SJSA1 (cell line): Measurements from ENCODE around the gene THEMIS. TPM values are rescaled to one million over a fixed set of nuclear protein-coding genes. Genes with fewer than 3 reads are reported as not detected.
A peak's percentile ranks its signal among the peaks of the same experiment; 100 is the strongest.

Experiments used
- DNase-seq, 2 experiments: peaks; one replicate each; pipeline ENCODE4 v3.0.0-alpha.2; 2015 to 2020; ENCODE audit warnings: low spot score in 2 of 2, low read depth in 1 of 2
- H3K27ac ChIP-seq: fragments of 250-450 bp; sonication (Bioruptor Pico); 2 replicates; pipeline ENCODE4 v1.5.1; 2020; ENCODE audit warnings: mild to moderate bottlenecking, moderate library complexity
- H3K27me3 ChIP-seq: fragments of 250-450 bp; sonication (Bioruptor Pico); replicated peaks from 2 replicates; pipeline ENCODE4 v1.5.1; 2020; ENCODE audit warnings: mild to moderate bottlenecking, moderate library complexity
- H3K36me3 ChIP-seq: fragments of 250-450 bp; sonication (Bioruptor Pico); 2 replicates; pipeline ENCODE4 v1.5.1; 2020; ENCODE audit warnings: mild to moderate bottlenecking
- H3K4me1 ChIP-seq: fragments of 250-450 bp; sonication (Bioruptor Pico); replicated peaks from 2 replicates; pipeline ENCODE4 v1.6.1; 2021; ENCODE audit warnings: mild to moderate bottlenecking
- H3K4me3 ChIP-seq: fragments of 250-450 bp; sonication (Bioruptor Pico); 2 replicates; pipeline ENCODE4 v1.5.1; 2020; ENCODE audit warnings: mild to moderate bottlenecking
- H3K9me3 ChIP-seq: fragments of 250-450 bp; sonication (Bioruptor Pico); replicated peaks from 2 replicates; pipeline ENCODE4 v1.5.1; 2020; ENCODE audit warnings: mild to moderate bottlenecking
- total RNA-seq: library from RNA; depleted of rRNA; stranded (reverse); fragments of >200 nt; shearing (Covaris generic); gene quantifications from 2 replicates; pipeline ENCODE4 v1.2.3, GENCODE V29; 2014

THEMIS gene
- total RNA-seq, 1 experiment from 2014 or later, result not detected

- Histone ChIP-seq H3K27me3 (peaks cover 4% of the 10 kb centered on the region; the same call in 1 of the 2 replicates), H3K9me3 (no peaks in the 10 kb centered on the region), H3K27ac (no peak overlapping the region), H3K4me3 (no peak overlapping the region), H3K4me1 (no peaks in the 10 kb centered on the region), H3K36me3 (no peaks in the 10 kb centered on the region)
- DNase-seq, result no peak
These were observed 162.4 kb downstream of the THEMIS start for GRCh38 chr6:127738423-127738822.

- H3K27ac ChIP-seq, result no peak overlapping the region
- no peaks in the 10 kb centered on the region for H3K36me3 ChIP-seq
- H3K4me1 ChIP-seq, result no peaks in the 10 kb centered on the region
- DNase-seq, result no peak
- H3K4me3 ChIP-seq, result no peak overlapping the region
- peaks cover 4% of the 10 kb centered on the region; the same call in 1 of the 2 replicates for H3K27me3 ChIP-seq
- no peaks in the 10 kb centered on the region for H3K9me3 ChIP-seq
These were observed 163.1 kb downstream of the THEMIS start for GRCh38 chr6:127737768-127738167.

GRCh38 chr6:127737009-127737486 is 163.8 kb downstream of the THEMIS start:
- Histone ChIP-seq H3K4me3 (no peak overlapping the region), H3K4me1 (no peaks in the 10 kb centered on the region), H3K9me3 (no peaks in the 10 kb centered on the region), H3K27me3 (peaks cover 4% of the 10 kb centered on the region; the same call in 1 of the 2 replicates), H3K27ac (no peak overlapping the region), H3K36me3 (no peaks in the 10 kb centered on the region)
- peak in 1 of 2 experiments; percentile 46 for DNase-seq

GRCh38 chr6:127732927-127733326 is 167.9 kb downstream of the THEMIS start:
- H3K36me3 ChIP-seq, result no peaks in the 10 kb centered on the region
- no peaks in the 10 kb centered on the region for H3K4me1 ChIP-seq
- no peak overlapping the region for H3K4me3 ChIP-seq
- H3K27me3 ChIP-seq, result no peaks in the 10 kb centered on the region
- no peaks in the 10 kb centered on the region for H3K9me3 ChIP-seq
- DNase-seq, result no peak
- no peak overlapping the region for H3K27ac ChIP-seq

- DNase-seq, result no peak
- Histone ChIP-seq H3K27ac (no peak overlapping the region), H3K4me3 (no peak overlapping the region), H3K4me1 (no peaks in the 10 kb centered on the region), H3K36me3 (no peaks in the 10 kb centered on the region), H3K9me3 (no peaks in the 10 kb centered on the region), H3K27me3 (0 out of 2 replicates have a peak, but pooled peaks cover 3% of the 10 kb centered on the region)
These were observed 173.5 kb downstream of the THEMIS start for GRCh38 chr6:127727260-127727953.

- no peak overlapping the region for H3K27ac ChIP-seq
- H3K27me3 ChIP-seq, result 0 out of 2 replicates have a peak, but pooled peaks cover 3% of the 10 kb centered on the region
- no peak overlapping the region for H3K4me3 ChIP-seq
- no peaks in the 10 kb centered on the region for H3K4me1 ChIP-seq
- no peaks in the 10 kb centered on the region for H3K36me3 ChIP-seq
- no peak for DNase-seq
- no peaks in the 10 kb centered on the region for H3K9me3 ChIP-seq
These were observed 175.0 kb downstream of the THEMIS start for GRCh38 chr6:127725821-127726220.

- DNase-seq, result no peak
- H3K9me3 ChIP-seq, result no peaks in the 10 kb centered on the region
These were observed 182.2 kb downstream of the THEMIS start for GRCh38 chr6:127718694-127719093.

GRCh38 chr6:127717384-127717783 is 183.5 kb downstream of the THEMIS start:
- Histone ChIP-seq H3K4me3 (no peak overlapping the region), H3K27ac (no peak overlapping the region), H3K9me3 (no peaks in the 10 kb centered on the region), H3K36me3 (no peaks in the 10 kb centered on the region), H3K27me3 (0 out of 2 replicates have a peak, but pooled peaks cover 1% of the 10 kb centered on the region), H3K4me1 (no peaks in the 10 kb centered on the region)
- no peak for DNase-seq

More at GRCh38 chr6:127718694-127719093, 182.2 kb downstream of the THEMIS start:
- Histone ChIP-seq H3K27me3 (no peaks in the 10 kb centered on the region), H3K4me3 (no peak overlapping the region), H3K36me3 (no peaks in the 10 kb centered on the region), H3K4me1 (no peaks in the 10 kb centered on the region), H3K27ac (no peak overlapping the region)

- 0 out of 2 replicates have a peak, but pooled peaks cover 3% of the 10 kb centered on the region for H3K27me3 ChIP-seq
- DNase-seq, result no peak
- H3K4me1 ChIP-seq, result no peaks in the 10 kb centered on the region
- no peaks in the 10 kb centered on the region for H3K36me3 ChIP-seq
- H3K27ac ChIP-seq, result no peak overlapping the region
- no peak overlapping the region for H3K4me3 ChIP-seq
- no peaks in the 10 kb centered on the region for H3K9me3 ChIP-seq
These were observed 184.4 kb downstream of the THEMIS start for GRCh38 chr6:127716465-127716864.

GRCh38 chr6:127710668-127711067 is 190.2 kb downstream of the THEMIS start:
- Histone ChIP-seq H3K4me1 (no peaks in the 10 kb centered on the region), H3K27me3 (peaks cover 3% of the 10 kb centered on the region; the same call in 1 of the 2 replicates), H3K36me3 (no peaks in the 10 kb centered on the region), H3K27ac (no peak overlapping the region), H3K9me3 (no peaks in the 10 kb centered on the region), H3K4me3 (no peak overlapping the region)
- DNase-seq, result no peak

GRCh38 chr6:127706216-127706615 is 194.6 kb downstream of the THEMIS start:
- no peaks in the 10 kb centered on the region; the same call in 1 of the 2 replicates for H3K27me3 ChIP-seq
- H3K27ac ChIP-seq, result no peak overlapping the region
- H3K4me1 ChIP-seq, result no peaks in the 10 kb centered on the region
- H3K4me3 ChIP-seq, result no peak overlapping the region
- no peak for DNase-seq
- no peaks in the 10 kb centered on the region for H3K36me3 ChIP-seq
- H3K9me3 ChIP-seq, result no peaks in the 10 kb centered on the region; the same call in 1 of the 2 replicates

- Histone ChIP-seq H3K9me3 (no peaks in the 10 kb centered on the region), H3K27ac (no peak overlapping the region), H3K36me3 (no peaks in the 10 kb centered on the region), H3K4me3 (no peak overlapping the region), H3K27me3 (no peaks in the 10 kb centered on the region), H3K4me1 (no peaks in the 10 kb centered on the region)
- DNase-seq, result no peak
These were observed 205.8 kb downstream of the THEMIS start for GRCh38 chr6:127695108-127695507.

- no peaks in the 10 kb centered on the region for H3K9me3 ChIP-seq
- no peaks in the 10 kb centered on the region for H3K4me1 ChIP-seq
- no peak overlapping the region for H3K27ac ChIP-seq
- no peak overlapping the region for H3K4me3 ChIP-seq
- no peaks in the 10 kb centered on the region for H3K36me3 ChIP-seq
- DNase-seq, result no peak
- H3K27me3 ChIP-seq, result no peaks in the 10 kb centered on the region
These were observed 209.7 kb downstream of the THEMIS start for GRCh38 chr6:127691146-127691545.

GRCh38 chr6:127690588-127690987 is 210.3 kb downstream of the THEMIS start:
- no peaks in the 10 kb centered on the region for H3K4me1 ChIP-seq
- no peak overlapping the region for H3K27ac ChIP-seq
- DNase-seq, result no peak
- no peaks in the 10 kb centered on the region for H3K9me3 ChIP-seq
- H3K27me3 ChIP-seq, result no peaks in the 10 kb centered on the region
- no peaks in the 10 kb centered on the region for H3K36me3 ChIP-seq
- no peak overlapping the region for H3K4me3 ChIP-seq
